Gastroesophageal sphincter (tissue), 3 donors: ENCODE data around the gene KIF16B.

Source experiments
- CTCF ChIP-seq, 4 experiments: fragments of 200-600 bp in 2 of 4; fragments of 450-650 bp in 2 of 4; sonication (generic) in 1 of 4; IDR thresholded peaks; one replicate each; pipeline ENCODE4 v1.5.1; 2017 to 2019; ENCODE audit warnings: antibody characterized with exemption in 4 of 4, mild to moderate bottlenecking in 2 of 4, moderate library complexity in 2 of 4
- EP300 ChIP-seq: sonication (generic); formaldehyde crosslinking; IDR thresholded peaks from one replicate; pipeline ENCODE4 v1.6.1; 2017; ENCODE audit warnings: antibody characterized with exemption, mild to moderate bottlenecking
- POLR2A ChIP-seq, 2 donors: fragments of 450-650 bp; IDR thresholded peaks; one replicate each; pipeline ENCODE4 v1.6.1; 2017; ENCODE audit warnings: antibody characterized with exemption in 2 of 2, mild to moderate bottlenecking in 2 of 2, moderate library complexity in 1 of 2
- POLR2AphosphoS5 ChIP-seq: sonication (generic); formaldehyde crosslinking; IDR thresholded peaks from one replicate; pipeline ENCODE4 v1.6.1; 2017; ENCODE audit warnings: antibody characterized with exemption

GRCh38 chr20:16366529-16366928 lies 206.7 kb downstream of the KIF16B start:
- no peak for TF ChIP-seq CTCF (IDR thresholded peaks at IDR 0.05)
- TF ChIP-seq POLR2A (IDR thresholded peaks at IDR 0.05) = no peak
- TF ChIP-seq EP300 = no peak
- no peak for TF ChIP-seq POLR2AphosphoS5
